A549 treated with AZD9567 at 1 μM for 4 hours (cell line): ENCODE data around the gene ALOX12. TPM values are rescaled to one million over a fixed set of nuclear protein-coding genes. Genes with fewer than 3 reads are reported as not detected.

ENCODE experiments used
- total RNA-seq: library from RNA; stranded (reverse); fragments of 200-300 nt; extraction: Qiagen RNA extraction; gene quantifications from 5 replicates; pipeline ENCODE4 v1.2.3, GENCODE V29; 2022; ENCODE audit not compliant: insufficient read depth

The ALOX12 gene, protein sequence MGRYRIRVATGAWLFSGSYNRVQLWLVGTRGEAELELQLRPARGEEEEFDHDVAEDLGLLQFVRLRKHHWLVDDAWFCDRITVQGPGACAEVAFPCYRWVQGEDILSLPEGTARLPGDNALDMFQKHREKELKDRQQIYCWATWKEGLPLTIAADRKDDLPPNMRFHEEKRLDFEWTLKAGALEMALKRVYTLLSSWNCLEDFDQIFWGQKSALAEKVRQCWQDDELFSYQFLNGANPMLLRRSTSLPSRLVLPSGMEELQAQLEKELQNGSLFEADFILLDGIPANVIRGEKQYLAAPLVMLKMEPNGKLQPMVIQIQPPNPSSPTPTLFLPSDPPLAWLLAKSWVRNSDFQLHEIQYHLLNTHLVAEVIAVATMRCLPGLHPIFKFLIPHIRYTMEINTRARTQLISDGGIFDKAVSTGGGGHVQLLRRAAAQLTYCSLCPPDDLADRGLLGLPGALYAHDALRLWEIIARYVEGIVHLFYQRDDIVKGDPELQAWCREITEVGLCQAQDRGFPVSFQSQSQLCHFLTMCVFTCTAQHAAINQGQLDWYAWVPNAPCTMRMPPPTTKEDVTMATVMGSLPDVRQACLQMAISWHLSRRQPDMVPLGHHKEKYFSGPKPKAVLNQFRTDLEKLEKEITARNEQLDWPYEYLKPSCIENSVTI
- not detected in 5 replicates for total RNA-seq

DNA sequence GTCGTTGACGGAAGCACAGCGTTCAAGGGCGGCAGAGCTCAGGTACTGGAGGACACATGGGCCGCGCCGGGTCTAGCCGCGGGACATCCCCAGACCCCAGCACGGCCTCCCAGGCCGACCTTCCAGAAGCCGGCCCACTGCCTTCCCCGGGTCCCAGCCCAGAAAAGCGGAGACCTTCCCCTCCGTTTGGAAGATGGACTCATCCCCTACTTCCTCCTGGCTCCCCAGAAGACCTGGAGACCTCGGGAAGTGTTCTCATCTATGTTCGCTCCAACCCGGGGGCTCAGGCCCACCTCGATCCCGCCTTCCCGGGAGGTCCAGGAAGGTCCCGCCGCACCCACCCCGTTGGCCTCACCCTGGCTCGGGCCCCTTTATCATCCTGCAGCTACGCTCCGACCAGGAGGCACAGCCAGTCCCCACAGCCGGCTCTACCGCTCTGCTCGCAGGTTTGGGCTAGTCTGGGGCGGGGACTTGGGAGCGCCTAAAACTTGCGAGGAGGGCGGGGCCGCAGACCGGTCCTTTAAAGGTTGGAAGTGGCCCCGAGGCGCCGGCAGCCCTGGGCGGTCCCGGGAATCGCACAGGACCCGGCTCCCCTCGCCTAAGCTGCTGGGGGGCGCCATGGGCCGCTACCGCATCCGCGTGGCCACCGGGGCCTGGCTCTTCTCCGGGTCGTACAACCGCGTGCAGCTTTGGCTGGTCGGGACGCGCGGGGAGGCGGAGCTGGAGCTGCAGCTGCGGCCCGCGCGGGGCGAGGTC lies at the start of gene ALOX12:
ALOX12 (plus strand) TSS at position 550 of the 756 bp plus-strand sequence; CDS start at position 619, 69 bp downstream.

GRCh38 chr17:7022781-7023571 lies 27.1 kb downstream of the ALOX12 start, which contains the start of gene BCL6B:
Gene BCL6B (plus strand): TSS chr17:7023050. CDS start chr17:7023672, 622 bp downstream.

DNA sequence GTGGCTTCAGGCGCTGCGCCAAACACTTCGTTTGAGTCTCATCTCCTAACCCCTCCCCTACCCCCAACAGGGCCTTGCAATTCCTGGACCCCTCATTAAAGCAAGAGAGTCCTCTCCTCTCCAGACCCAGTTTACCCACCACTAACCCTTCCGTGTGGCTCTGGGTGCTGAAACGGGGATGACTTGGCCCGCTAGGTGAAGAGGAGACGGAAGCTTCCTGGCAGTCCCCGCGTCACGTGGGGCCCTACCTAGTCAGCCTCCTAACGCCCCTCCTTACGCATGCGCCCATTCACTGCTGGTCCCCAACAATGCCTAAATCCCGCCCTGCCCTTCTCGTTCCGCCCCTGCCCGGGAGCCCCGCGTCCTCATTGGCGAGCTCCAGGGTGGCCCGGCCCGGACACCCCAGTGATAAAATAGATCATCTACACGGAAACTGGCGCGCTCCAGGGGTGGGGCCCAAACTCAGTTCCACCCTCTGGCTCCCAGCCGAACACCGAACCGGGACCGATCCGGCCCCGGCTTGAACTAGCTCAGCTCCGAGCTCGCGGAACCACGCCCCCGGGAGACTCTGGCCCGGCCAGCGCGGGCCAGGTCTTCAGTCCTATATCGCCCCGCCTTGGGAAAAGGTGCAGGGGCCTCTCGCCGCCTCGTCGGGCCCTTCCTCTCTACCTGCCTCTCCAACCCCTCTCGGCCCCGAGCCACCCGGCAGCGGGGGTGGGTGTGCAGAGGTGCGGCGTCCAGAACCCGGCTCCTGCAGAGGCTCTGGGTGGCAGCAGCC lies 39.9 kb downstream of the ALOX12 start, which contains the start of gene SLC16A13:
SLC16A13 (plus strand) TSS at position 425 of the 778 bp plus-strand sequence. CDS start 368 bp downstream, outside the sequence.

GRCh38 chr17:7043497-7044198 lies 47.8 kb downstream of the ALOX12 start, which contains the start of gene SLC16A11:
Gene SLC16A11 (minus strand): TSS chr17:7044092. CDS start chr17:7043513, 579 bp downstream.

Other genes with a start within 250 kb of the ALOX12 start
- gene XAF1, start 240.0 kb upstream of the ALOX12 start, total RNA-seq = not detected in 5 replicates
- not detected in 5 replicates for gene FBXO39, start 219.8 kb upstream of the ALOX12 start, total RNA-seq
- gene TEKT1, start 164.3 kb upstream of the ALOX12 start, total RNA-seq = 0.06 to 0.13 TPM in 2 of 5 replicates, not detected in the others
- gene RNASEK, start 16.6 kb downstream of the ALOX12 start, total RNA-seq = 364 to 487 TPM (median 429 TPM) in 5 replicates
- not detected in 5 replicates for gene BCL6B, start 27.0 kb downstream of the ALOX12 start, total RNA-seq
- gene SLC16A13, start 40.0 kb downstream of the ALOX12 start, total RNA-seq = 3.5 to 8.5 TPM (median 7.7 TPM) in 5 replicates
- not detected in 5 replicates for gene SLC16A11, start 48.0 kb downstream of the ALOX12 start, total RNA-seq
- not detected in 5 replicates for gene CLEC10A, start 84.2 kb downstream of the ALOX12 start, total RNA-seq
- gene ASGR2, start 118.8 kb downstream of the ALOX12 start, total RNA-seq = 1.5 TPM in 1 of 5 replicates, not detected in the others
- 0.70 to 1.2 TPM (median 0.90 TPM) in 4 of 5 replicates, not detected in the other for gene ASGR1, start 183.3 kb downstream of the ALOX12 start, total RNA-seq
- 5.9 to 6.9 TPM (median 6.2 TPM) in 5 replicates for gene DLG4, start 223.8 kb downstream of the ALOX12 start, total RNA-seq
- 264 to 485 TPM (median 439 TPM) in 5 replicates for gene ACADVL, start 223.9 kb downstream of the ALOX12 start, total RNA-seq
- 29.2 to 43.3 TPM (median 42.3 TPM) in 5 replicates for gene DVL2, start 238.5 kb downstream of the ALOX12 start, total RNA-seq
- gene PHF23, start 243.4 kb downstream of the ALOX12 start, total RNA-seq = 67.2 to 91.5 TPM (median 83.0 TPM) in 5 replicates
- 638 to 734 TPM (median 663 TPM) in 5 replicates for gene GABARAP, start 246.4 kb downstream of the ALOX12 start, total RNA-seq